IMR-90 (cell line): ENCODE measurements around the gene ZDHHC19. TPM values are rescaled to one million over a fixed set of nuclear protein-coding genes. Genes with fewer than 3 reads are reported as not detected.

Experiments used
- ATAC-seq: fragments of 200-7000 bp; cut with Tn5 transposase; 2 replicates; pipeline ENCODE4 v1.9.1; 2020; ENCODE audit warnings: low read depth, mild to moderate bottlenecking, moderate library complexity
- BruUV-seq: library from RNA; stranded (reverse); fragments of 400-500 nt; replicated peaks from 2 replicates; lab custom pipeline; 2021; lab: Mats Ljungman, UMichigan
- CTCF ChIA-PET: fragments of 300-600 bp; formaldehyde crosslinking; extraction: SDS; loops from one replicate; lab custom pipeline; 2021; ENCODE audit warnings: antibody characterized with exemption; lab: Yijun Ruan, JAX
- POLR2A ChIA-PET: fragments of 300-600 bp; sonication (Branson Sonifier 250); formaldehyde crosslinking; loops from one replicate; lab custom pipeline; 2022; ENCODE audit warnings: antibody characterized with exemption; ENCODE audit not compliant: unreplicated experiment; lab: Charles Lee
- DNase-seq: peaks from one replicate; pipeline ENCODE4 v3.0.0; 2013
- H2AFZ ChIP-seq: replicated peaks from 2 replicates; pipeline ENCODE3; 2013; ENCODE audit warnings: low read length, mild to moderate bottlenecking; ENCODE audit not compliant: poor library complexity
- H2AK5ac ChIP-seq: 2 replicates; pipeline ENCODE4 v1.6.1; 2013; ENCODE audit warnings: low read depth, low read length, inconsistent platforms
- H2AK9ac ChIP-seq: replicated peaks from 2 replicates; pipeline ENCODE3; 2013; ENCODE audit warnings: mild to moderate bottlenecking, low read depth, low read length, moderate library complexity; ENCODE audit not compliant: poor library complexity
- H2BK120ac ChIP-seq: 2 replicates; pipeline ENCODE4 v1.6.1; 2013; ENCODE audit warnings: low read depth, low read length, inconsistent platforms
- H2BK15ac ChIP-seq: 3 replicates; pipeline ENCODE4 v1.6.1; 2013; ENCODE audit warnings: low read depth, low read length, inconsistent platforms
- H2BK20ac ChIP-seq: 2 replicates; pipeline ENCODE4 v1.6.1; 2013; ENCODE audit warnings: low read depth, mild to moderate bottlenecking, inconsistent platforms, low read length, moderate library complexity
- H2BK5ac ChIP-seq: 2 replicates; pipeline ENCODE4 v1.6.1; 2013; ENCODE audit warnings: mild to moderate bottlenecking, low read depth, low read length, inconsistent platforms; ENCODE audit not compliant: poor library complexity, severe bottlenecking
- H3K14ac ChIP-seq: replicated peaks from 2 replicates; pipeline ENCODE4 v1.6.1; 2013; ENCODE audit warnings: low read depth, low read length, inconsistent platforms
- H3K18ac ChIP-seq: 2 replicates; pipeline ENCODE4 v1.6.1; 2013; ENCODE audit warnings: low read depth, low read length, control low read depth
- H3K23ac ChIP-seq: 2 replicates; pipeline ENCODE4 v1.6.1; 2013; ENCODE audit warnings: low read depth, low read length, inconsistent platforms
- H3K27ac ChIP-seq: 2 replicates; pipeline ENCODE4 v1.5.1; 2013; ENCODE audit warnings: mild to moderate bottlenecking, control low read depth, low read length; ENCODE audit not compliant: insufficient read depth
- H3K27me3 ChIP-seq: 2 replicates; pipeline ENCODE4 v1.6.1; 2013; ENCODE audit warnings: low read length; ENCODE audit not compliant: control insufficient read depth, insufficient read depth
- H3K36me3 ChIP-seq: 2 replicates; pipeline ENCODE4 v1.6.1; 2013; ENCODE audit warnings: low read length, mixed read lengths; ENCODE audit not compliant: control insufficient read depth, insufficient read depth
- H3K4ac ChIP-seq: 2 replicates; pipeline ENCODE4 v1.6.1; 2013; ENCODE audit warnings: low read depth, low read length, inconsistent platforms
- H3K4me1 ChIP-seq: 2 replicates; pipeline ENCODE4 v1.6.1; 2013; ENCODE audit warnings: low read length, mixed read lengths; ENCODE audit not compliant: control insufficient read depth, insufficient read depth
- H3K4me2 ChIP-seq: 2 replicates; pipeline ENCODE4 v1.6.1; 2013; ENCODE audit warnings: low read depth, mild to moderate bottlenecking, control low read depth, low read length, moderate library complexity
- H3K4me3 ChIP-seq: 2 replicates; pipeline ENCODE4 v1.5.1; 2013; ENCODE audit warnings: low read depth, mild to moderate bottlenecking, control low read depth, low read length, moderate library complexity; ENCODE audit not compliant: insufficient read depth
- H3K56ac ChIP-seq: 2 replicates; pipeline ENCODE4 v1.6.1; 2013; ENCODE audit warnings: low read length, inconsistent platforms; ENCODE audit not compliant: insufficient read depth; ENCODE audit errors: extremely low read depth
- H3K79me1 ChIP-seq, 2 experiments: 2 replicates each; pipeline ENCODE4 v1.6.1; 2013; ENCODE audit warnings: low read length in 2 of 2, inconsistent platforms in 1 of 2, low read depth in 1 of 2
- H3K9ac ChIP-seq: 2 replicates; pipeline ENCODE4 v1.6.1; 2013; ENCODE audit warnings: low read depth, low read length, control low read depth
- H3K9me1 ChIP-seq: 2 replicates; pipeline ENCODE4 v1.6.1; 2013; ENCODE audit warnings: low read length, inconsistent platforms; ENCODE audit not compliant: insufficient read depth
- H3K9me3 ChIP-seq: 2 replicates; pipeline ENCODE4 v1.6.1; 2013; ENCODE audit warnings: low read length; ENCODE audit not compliant: control insufficient read depth, insufficient read depth
- H4K20me1 ChIP-seq: 2 replicates; pipeline ENCODE4 v1.6.1; 2013; ENCODE audit warnings: low read length, inconsistent platforms; ENCODE audit not compliant: insufficient read depth
- H4K5ac ChIP-seq: 2 replicates; pipeline ENCODE4 v1.6.1; 2013; ENCODE audit warnings: mild to moderate bottlenecking, low read depth, low read length, control low read depth
- H4K8ac ChIP-seq, 2 experiments: 2 replicates each; pipeline ENCODE4 v1.6.1; 2013; ENCODE audit warnings: low read depth in 2 of 2, low read length in 2 of 2, control low read depth in 1 of 2, inconsistent platforms in 1 of 2
- H4K91ac ChIP-seq: 2 replicates; pipeline ENCODE4 v1.6.1; 2013; ENCODE audit warnings: low read depth, low read length, inconsistent platforms; ENCODE audit not compliant: insufficient read depth
- CEBPB ChIP-seq: IDR thresholded peaks from 2 replicates; pipeline ENCODE4 v1.6.1; 2012; ENCODE audit warnings: low read depth, low read length, improper control_type of control experiment
- MXI1 ChIP-seq: IDR thresholded peaks from 2 replicates; pipeline ENCODE4 v1.6.1; 2012; ENCODE audit warnings: low read depth, mild to moderate bottlenecking, low read length, moderate library complexity, borderline replicate concordance
- WGBS, 2 experiments: methylation state at CpG; one replicate each; pipeline versions ENCODE4 v1.1.5 to v1.1.7; 2013; ENCODE audit warnings: missing lambda C conversion rate in 2 of 2; ENCODE audit not compliant: insufficient read length in 1 of 2; ENCODE audit errors: extremely low coverage in 2 of 2; 5-methylcytosine and 5-hydroxymethylcytosine counted together
- dilution Hi-C: fragments of 300-500 bp; cut with HindIII; formaldehyde crosslinking; loops from one replicate; pipeline ENCODE4 v1.14.3; 2018; ENCODE audit warnings: low sequenced_read_pairs; ENCODE audit not compliant: unreplicated experiment
- in situ Hi-C: fragments of 300-500 bp; cut with MboI; formaldehyde crosslinking; loops from 3 replicates; pipeline ENCODE4 v1.14.3; 2019; ENCODE audit warnings: low sequenced_read_pairs, inconsistent platforms, mixed read lengths
- intact Hi-C: fragments of 100-400 bp; cut with micrococcal nuclease; formaldehyde crosslinking; loops from 2 replicates; pipeline ENCODE4 v1.10.0; 2022
- polyA plus RNA-seq, 3 experiments: library from polyadenylated mRNA; depleted of rRNA; stranded (reverse); fragments of >200 nt; gene quantifications; 2 replicates each; pipeline ENCODE4 v1.2.3, GENCODE V29; 2012; ENCODE audit warnings: low replicate concordance in 1 of 3
- total RNA-seq: library from RNA; depleted of rRNA; stranded (reverse); fragments of >200 nt; gene quantifications from 2 replicates; pipeline ENCODE4 v1.2.3, GENCODE V29; 2012
- TF ChIP-seq, protein P1 (sequence below): fragments of 150-350 bp; IDR thresholded peaks from 2 replicates; pipeline ENCODE4 v1.6.1; 2016; ENCODE audit warnings: low read depth, mild to moderate bottlenecking, low read length, moderate library complexity, borderline replicate concordance

ZDHHC19 gene
- total and polyA plus RNA-seq, 2 of the 4 experiments (the other 2 are of a cell fraction): 0.09 TPM; not detected in 1

DNA sequence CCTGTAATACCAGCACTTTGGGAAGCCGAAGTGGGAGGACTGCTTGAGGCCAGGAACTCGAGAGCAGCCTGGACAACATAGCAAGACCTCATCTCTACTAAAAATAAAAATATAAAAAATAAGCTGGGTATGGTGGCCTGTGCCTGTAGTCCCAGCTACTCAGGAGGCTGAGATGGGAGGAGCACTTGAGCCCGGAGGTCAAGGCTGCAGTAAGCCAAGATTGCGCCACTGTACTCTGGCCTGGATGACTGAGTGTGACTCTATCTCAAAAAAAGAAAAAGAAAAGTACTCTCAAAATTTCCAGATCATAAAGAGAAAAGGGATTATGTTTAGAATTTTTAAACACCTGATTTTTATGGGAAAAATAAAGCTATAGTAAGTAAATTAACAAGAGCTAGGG, 29.2 kb upstream of the ZDHHC19 start:
- no peak overlapping the region for H4K91ac ChIP-seq
- H3K14ac ChIP-seq: no peak overlapping the region
- no peak overlapping the region for H2AFZ ChIP-seq
- H3K4me3 ChIP-seq: no peak overlapping the region
- H3K18ac ChIP-seq: no peak overlapping the region
- no peak overlapping the region for H3K9ac ChIP-seq
- ATAC-seq: no peak
- ChIA-PET POLR2A (no interaction called here), CTCF (interaction anchor here (0.7 kb wide), 1 partner anchor 950 kb away, joined by 3 read pairs; no protein-coding TSS in a partner anchor)
- BruUV-seq: no TSS peak
- no peaks in the 10 kb centered on the region for H3K9me3 ChIP-seq
- H2BK20ac ChIP-seq: no peak overlapping the region
- intact Hi-C loops (no loop called here), dilution Hi-C loops (no loop called here), in situ Hi-C loops (no loop called here)
- H3K4me1 ChIP-seq: peaks cover 4% of the 10 kb centered on the region; the same call in 1 of the 2 replicates
- H3K56ac ChIP-seq: no peak overlapping the region
- H3K23ac ChIP-seq: no peak overlapping the region
- H3K27me3 ChIP-seq: no peaks in the 10 kb centered on the region
- no CpG with 5 or more reads among the region's 4 CpGs for WGBS, 2 experiments
- H3K9me1 ChIP-seq: 0 out of 2 replicates have a peak, but pooled peaks cover 5% of the 10 kb centered on the region
- no peak overlapping the region for H2BK120ac ChIP-seq
- H4K20me1 ChIP-seq: no peaks in the 10 kb centered on the region
- no peak overlapping the region for H3K4ac ChIP-seq
- H3K4me2 ChIP-seq: no peak overlapping the region
- no peak overlapping the region for H3K27ac ChIP-seq
- H2BK15ac ChIP-seq: no peak overlapping the region
- H2BK5ac ChIP-seq: no peak overlapping the region
- TF ChIP-seq MXI1: no peak
- TF ChIP-seq, protein P1, sequence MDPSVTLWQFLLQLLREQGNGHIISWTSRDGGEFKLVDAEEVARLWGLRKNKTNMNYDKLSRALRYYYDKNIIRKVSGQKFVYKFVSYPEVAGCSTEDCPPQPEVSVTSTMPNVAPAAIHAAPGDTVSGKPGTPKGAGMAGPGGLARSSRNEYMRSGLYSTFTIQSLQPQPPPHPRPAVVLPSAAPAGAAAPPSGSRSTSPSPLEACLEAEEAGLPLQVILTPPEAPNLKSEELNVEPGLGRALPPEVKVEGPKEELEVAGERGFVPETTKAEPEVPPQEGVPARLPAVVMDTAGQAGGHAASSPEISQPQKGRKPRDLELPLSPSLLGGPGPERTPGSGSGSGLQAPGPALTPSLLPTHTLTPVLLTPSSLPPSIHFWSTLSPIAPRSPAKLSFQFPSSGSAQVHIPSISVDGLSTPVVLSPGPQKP: no peak
- peak; percentile 48 for TF ChIP-seq CEBPB
- no peak overlapping the region for H4K5ac ChIP-seq
- peaks cover 38% of the 10 kb centered on the region for H3K36me3 ChIP-seq
- H2AK5ac ChIP-seq: no peak overlapping the region
- DNase-seq: no peak
- H2AK9ac ChIP-seq: no peak overlapping the region
- no peak overlapping the region for H4K8ac ChIP-seq
- peaks cover 5 to 18% of the 10 kb centered on the region in 2 experiments; a peak in 3 of 4 replicates for H3K79me1 ChIP-seq
